Measurements from ENCODE around the gene MYL12B.

DNA sequence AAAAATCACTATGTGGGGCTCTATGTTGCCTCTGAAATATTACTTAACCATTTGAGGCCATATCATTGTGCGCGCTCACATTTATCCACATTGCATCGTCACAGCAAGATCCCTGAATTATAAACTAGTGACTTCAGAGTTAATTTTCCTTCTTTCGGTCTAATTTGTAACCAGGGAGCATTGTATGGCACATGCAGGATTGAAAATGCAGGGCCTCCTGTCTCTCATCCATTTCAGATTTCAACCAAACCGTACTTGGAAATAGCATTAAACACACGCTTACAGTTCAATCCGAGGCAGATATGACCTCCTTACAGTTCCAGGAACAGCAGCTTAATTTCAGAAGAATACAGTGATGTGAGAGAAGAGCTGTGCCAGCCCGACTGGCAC is 42.7 kb upstream of the MYL12B start:
- TF ChIP-seq, protein P1, sequence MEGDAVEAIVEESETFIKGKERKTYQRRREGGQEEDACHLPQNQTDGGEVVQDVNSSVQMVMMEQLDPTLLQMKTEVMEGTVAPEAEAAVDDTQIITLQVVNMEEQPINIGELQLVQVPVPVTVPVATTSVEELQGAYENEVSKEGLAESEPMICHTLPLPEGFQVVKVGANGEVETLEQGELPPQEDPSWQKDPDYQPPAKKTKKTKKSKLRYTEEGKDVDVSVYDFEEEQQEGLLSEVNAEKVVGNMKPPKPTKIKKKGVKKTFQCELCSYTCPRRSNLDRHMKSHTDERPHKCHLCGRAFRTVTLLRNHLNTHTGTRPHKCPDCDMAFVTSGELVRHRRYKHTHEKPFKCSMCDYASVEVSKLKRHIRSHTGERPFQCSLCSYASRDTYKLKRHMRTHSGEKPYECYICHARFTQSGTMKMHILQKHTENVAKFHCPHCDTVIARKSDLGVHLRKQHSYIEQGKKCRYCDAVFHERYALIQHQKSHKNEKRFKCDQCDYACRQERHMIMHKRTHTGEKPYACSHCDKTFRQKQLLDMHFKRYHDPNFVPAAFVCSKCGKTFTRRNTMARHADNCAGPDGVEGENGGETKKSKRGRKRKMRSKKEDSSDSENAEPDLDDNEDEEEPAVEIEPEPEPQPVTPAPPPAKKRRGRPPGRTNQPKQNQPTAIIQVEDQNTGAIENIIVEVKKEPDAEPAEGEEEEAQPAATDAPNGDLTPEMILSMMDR (IDR thresholded peaks at IDR 0.05), result no peak
- TF ChIP-seq POLR2A (IDR thresholded peaks at IDR 0.05), result no peak
